Thoracic aorta (tissue), 2 donors: ENCODE measurements around the gene TP53RK. TPM values are rescaled to one million over a fixed set of nuclear protein-coding genes. Genes with fewer than 3 reads are reported as not detected.

ENCODE experiments used
- ATAC-seq: fragments of 150-250 bp; one replicate; pipeline ENCODE4 v1.8.0; 2017; ENCODE audit warnings: low read depth; ENCODE audit not compliant: insufficient number of reproducible peaks, low FRiP score
- DNase-seq: peaks from one replicate; pipeline ENCODE4 v3.0.0-alpha.2; 2020; ENCODE audit warnings: low spot score
- H3K27ac ChIP-seq, 2 donors: fragments of 200-600 bp; sonication (generic); 1 replicate in 1 of 2; 2 replicates in 1 of 2; pipeline ENCODE4 v1.5.1; 2016; ENCODE audit warnings: mild to moderate bottlenecking in 2 of 2, moderate library complexity in 2 of 2
- H3K27me3 ChIP-seq: fragments of 200-600 bp; sonication (generic); replicated peaks from 2 replicates; pipeline ENCODE4 v1.6.0; 2016; ENCODE audit warnings: mild to moderate bottlenecking; ENCODE audit not compliant: insufficient read depth
- H3K36me3 ChIP-seq: fragments of 200-600 bp; sonication (generic); one replicate; pipeline ENCODE4 v1.5.1; 2016
- H3K4me1 ChIP-seq, 2 donors: fragments of 200-600 bp; sonication (generic); 1 replicate in 1 of 2; 2 replicates in 1 of 2; pipeline versions ENCODE4 v1.5.1 to v1.6.0; 2016; ENCODE audit warnings: low read depth in 2 of 2, mild to moderate bottlenecking in 1 of 2; ENCODE audit not compliant: control insufficient read depth in 1 of 2
- H3K4me3 ChIP-seq: fragments of 200-600 bp; sonication (generic); 2 replicates; pipeline ENCODE4 v1.5.1; 2016; ENCODE audit warnings: mild to moderate bottlenecking
- H3K9me3 ChIP-seq: fragments of 200-600 bp; sonication (generic); 2 replicates; pipeline ENCODE4 v1.5.1; 2016
- total RNA-seq, 2 donors: library from RNA; depleted of rRNA; stranded (reverse); fragments of >200 nt; gene quantifications; one replicate each; pipeline versions ENCODE4 v1.1.0 to v1.2.3, GENCODE V29; 2016
- TF ChIP-seq, protein P1 (sequence below): fragments of 200-600 bp; sonication (generic); IDR thresholded peaks from one replicate; pipeline ENCODE4 v1.5.1; 2019; ENCODE audit warnings: antibody characterized with exemption

Gene TP53RK
- total RNA-seq, 2 donors from 2014 or later: 19.3 to 19.9 TPM

DNA sequence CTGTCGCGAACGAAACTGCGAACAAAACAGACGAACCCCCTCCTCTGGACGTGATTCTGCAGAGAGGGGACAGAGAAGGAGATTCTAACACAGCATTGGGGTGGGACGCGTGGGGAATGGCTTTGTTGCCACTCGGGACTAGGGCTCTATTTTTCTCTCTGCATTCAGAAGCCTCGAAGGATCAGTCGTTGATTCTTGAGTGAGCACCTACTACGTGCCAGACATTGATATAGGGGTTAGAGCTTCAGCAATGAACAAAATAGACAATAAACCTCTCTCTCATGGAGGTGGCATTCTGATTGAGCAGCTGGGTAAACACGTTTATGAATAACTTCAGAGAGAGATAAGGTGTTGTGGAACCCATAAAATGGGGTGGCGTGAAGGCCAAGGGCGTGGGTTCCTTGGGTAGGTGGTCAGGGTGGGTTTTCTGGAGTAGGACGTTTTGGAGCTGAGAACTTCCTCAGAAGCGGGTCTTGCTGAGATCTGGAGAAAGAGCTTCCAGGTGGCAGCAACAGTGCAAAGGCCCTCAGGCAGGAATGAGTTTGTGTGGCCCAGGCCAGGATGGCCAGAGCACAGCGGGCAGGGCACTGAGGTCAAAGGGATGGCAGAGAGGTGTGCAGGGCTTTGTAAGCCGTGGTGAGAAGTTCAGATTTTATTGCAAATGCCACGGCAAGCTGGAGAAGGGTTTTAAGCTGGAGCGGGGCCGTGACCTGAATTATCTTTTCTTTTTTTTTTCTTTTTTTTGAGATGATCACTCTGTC is 21.1 kb upstream of the TP53RK start:
- Histone ChIP-seq H3K27me3 (no peaks in the 10 kb centered on the region), H3K36me3 (no peaks in the 10 kb centered on the region), H3K27ac (peak overlapping the region; percentile 67 to 76), H3K4me3 (peak overlapping the region; percentile 78), H3K9me3 (peaks cover 5% of the 10 kb centered on the region), H3K4me1 (peaks cover 3 to 37% of the 10 kb centered on the region in 2 donors)
- ATAC-seq: no peak
- TF ChIP-seq, protein P1, sequence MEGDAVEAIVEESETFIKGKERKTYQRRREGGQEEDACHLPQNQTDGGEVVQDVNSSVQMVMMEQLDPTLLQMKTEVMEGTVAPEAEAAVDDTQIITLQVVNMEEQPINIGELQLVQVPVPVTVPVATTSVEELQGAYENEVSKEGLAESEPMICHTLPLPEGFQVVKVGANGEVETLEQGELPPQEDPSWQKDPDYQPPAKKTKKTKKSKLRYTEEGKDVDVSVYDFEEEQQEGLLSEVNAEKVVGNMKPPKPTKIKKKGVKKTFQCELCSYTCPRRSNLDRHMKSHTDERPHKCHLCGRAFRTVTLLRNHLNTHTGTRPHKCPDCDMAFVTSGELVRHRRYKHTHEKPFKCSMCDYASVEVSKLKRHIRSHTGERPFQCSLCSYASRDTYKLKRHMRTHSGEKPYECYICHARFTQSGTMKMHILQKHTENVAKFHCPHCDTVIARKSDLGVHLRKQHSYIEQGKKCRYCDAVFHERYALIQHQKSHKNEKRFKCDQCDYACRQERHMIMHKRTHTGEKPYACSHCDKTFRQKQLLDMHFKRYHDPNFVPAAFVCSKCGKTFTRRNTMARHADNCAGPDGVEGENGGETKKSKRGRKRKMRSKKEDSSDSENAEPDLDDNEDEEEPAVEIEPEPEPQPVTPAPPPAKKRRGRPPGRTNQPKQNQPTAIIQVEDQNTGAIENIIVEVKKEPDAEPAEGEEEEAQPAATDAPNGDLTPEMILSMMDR: no peak
- DNase-seq: no peak

DNA sequence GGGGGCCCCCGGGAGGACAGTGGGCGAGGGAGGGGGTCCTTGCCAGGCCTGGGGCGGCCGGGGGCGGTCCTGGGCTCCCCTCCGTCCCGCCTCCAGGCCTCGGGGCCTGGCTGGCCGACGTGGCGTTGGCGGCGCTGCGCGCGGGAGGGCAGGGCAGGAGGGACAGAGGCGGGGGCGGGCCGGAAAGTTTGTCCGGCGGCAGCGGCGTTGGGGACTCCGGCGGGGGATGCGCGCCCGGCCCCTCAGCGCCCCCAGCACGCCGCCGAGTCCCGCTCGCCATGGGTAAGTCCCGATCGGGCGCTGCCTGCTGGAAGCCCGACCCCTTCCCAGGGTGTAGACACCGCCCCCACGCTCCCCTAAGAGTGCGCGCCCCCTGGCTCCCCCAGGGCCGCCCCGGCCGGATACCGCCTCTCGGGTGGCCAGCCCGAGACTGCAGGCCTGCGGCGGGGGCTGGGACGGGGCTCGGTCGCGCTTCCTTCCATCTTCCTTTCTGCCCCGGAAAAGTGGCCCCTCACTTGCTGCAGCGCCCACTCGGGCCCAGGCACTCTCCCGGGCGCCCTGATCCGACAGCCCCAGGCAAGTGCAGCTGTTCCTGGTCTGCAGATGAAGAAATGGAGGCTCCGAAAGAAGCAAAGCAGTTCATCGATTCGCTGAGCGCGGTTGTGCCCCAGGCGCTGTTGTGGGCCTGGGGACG is 20.4 kb upstream of the TP53RK start, which contains the start of gene SLC2A10:
Gene SLC2A10, plus strand, starts transcription at position 191 of the 694 bp plus-strand sequence. Its CDS starts 88 bp downstream, at position 279.
- TF ChIP-seq, protein P1: peak; percentile 16
- Histone ChIP-seq H3K4me3 (peak within 1 kb of the TSS; percentile 78), H3K27ac (peak within 1 kb of the TSS; percentile 67 to 76), H3K36me3 (no peaks in the 10 kb centered on the region), H3K27me3 (no peaks in the 10 kb centered on the region), H3K9me3 (peaks cover 5% of the 10 kb centered on the region), H3K4me1 (peaks cover 3 to 33% of the 10 kb centered on the region in 2 donors)
- DNase-seq (no peak), ATAC-seq (peak; percentile 32)

DNA sequence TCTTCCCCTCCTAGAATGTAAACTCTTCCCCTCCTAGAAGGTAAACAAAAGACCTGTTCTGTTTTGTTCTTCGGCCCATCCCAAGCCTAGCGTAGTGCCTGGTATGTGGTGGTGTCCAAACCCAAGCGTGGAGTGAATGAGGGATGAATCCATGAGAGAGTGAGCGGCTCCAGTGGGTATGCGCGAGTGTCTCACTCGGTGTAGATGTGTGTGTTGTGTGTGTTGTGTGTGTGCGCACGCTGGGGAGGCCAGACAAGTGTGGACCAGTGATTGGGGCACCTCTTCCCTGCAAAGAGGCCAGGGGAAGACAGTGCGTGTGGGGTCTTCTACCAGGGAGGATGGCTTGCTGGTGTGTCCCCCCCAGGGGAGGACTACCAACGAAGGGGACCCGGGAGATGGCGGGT is 19.8 kb upstream of the TP53RK start:
- no peaks in the 10 kb centered on the region for H3K36me3 ChIP-seq
- H3K27me3 ChIP-seq: no peaks in the 10 kb centered on the region
- H3K9me3 ChIP-seq: peaks cover 5% of the 10 kb centered on the region
- TF ChIP-seq, protein P1: no peak
- ATAC-seq: no peak
- no peak for DNase-seq
- peak overlapping the region; percentile 67 to 76 for H3K27ac ChIP-seq
- H3K4me3 ChIP-seq: peak overlapping the region; percentile 78
- peaks cover 3 to 33% of the 10 kb centered on the region in 2 donors for H3K4me1 ChIP-seq

DNA sequence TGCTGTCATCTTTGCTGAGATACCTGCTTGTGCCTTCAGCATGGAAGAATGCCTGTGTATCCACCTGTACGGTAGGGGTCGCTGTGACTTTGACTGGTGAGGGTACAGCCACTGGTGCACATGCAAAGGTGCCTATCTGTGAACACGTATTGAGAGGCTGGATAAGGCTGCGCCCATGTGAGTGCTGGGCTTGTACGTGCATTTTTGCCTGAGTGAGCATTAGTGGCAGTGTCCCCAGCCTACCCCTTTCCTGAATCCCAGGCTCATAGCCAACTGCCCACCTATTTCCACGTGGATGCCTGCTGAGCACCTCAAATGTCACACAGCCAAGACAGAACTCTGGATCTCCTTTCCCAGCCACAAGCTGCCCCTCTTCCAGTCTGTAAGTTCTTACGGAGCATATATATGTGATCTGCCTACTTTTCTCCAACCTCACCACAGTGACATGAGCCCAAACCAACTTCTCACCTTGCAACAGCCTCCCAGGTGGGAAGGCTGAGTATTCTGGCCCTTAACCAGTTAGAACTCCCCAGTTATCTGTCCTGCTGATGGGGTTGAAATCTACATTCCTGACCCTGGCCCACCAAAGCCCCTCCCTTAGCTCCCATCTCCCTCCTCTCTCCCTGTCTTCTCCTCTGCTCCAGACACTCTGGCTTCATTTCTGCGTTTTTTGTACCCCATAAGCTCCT is 19.1 kb upstream of the TP53RK start:
- Histone ChIP-seq H3K27ac (no peak overlapping the region), H3K4me1 (peaks cover 3 to 31% of the 10 kb centered on the region in 2 donors), H3K4me3 (no peak overlapping the region), H3K27me3 (no peaks in the 10 kb centered on the region), H3K36me3 (no peaks in the 10 kb centered on the region), H3K9me3 (peaks cover 5% of the 10 kb centered on the region)
- no peak for DNase-seq
- TF ChIP-seq, protein P1: no peak
- ATAC-seq: no peak

DNA sequence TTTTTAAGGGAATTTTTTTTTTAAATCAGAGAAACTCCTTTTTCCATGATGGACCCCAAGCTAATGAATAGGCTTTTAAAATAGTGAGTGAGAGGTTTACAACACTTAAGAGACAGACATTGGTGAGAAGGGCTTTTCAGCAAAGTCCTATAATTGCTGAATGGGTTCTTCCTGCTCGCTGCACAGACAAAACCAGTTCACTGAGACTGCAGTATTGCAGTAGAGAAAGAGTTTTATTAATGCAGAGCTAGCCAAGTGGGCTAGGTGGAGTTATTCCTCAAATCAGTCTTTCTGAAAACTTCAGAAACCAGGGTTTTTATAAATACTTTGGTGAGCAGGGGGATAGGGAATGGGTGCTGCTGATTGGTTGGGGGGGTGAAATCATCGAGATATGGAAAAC is 17.0 kb upstream of the TP53RK start:
- no peak overlapping the region for H3K27ac ChIP-seq

More for the DNA sequence above, 17.0 kb upstream of the TP53RK start:
- TF ChIP-seq, protein P1: no peak
- Histone ChIP-seq H3K9me3 (peaks cover 5% of the 10 kb centered on the region), H3K36me3 (no peaks in the 10 kb centered on the region), H3K4me1 (peaks cover 3 to 17% of the 10 kb centered on the region in 2 donors), H3K27me3 (no peaks in the 10 kb centered on the region), H3K4me3 (no peak overlapping the region)
- ATAC-seq: no peak
- no peak for DNase-seq
